NCI-H2196 (cell line): Measurements from ENCODE around the gene SPATS1.
"Not testable (repeated sequence)": the region's sequence is repeated elsewhere in the genome, so short reads cannot be mapped to it uniquely, and the experiment has no call there.

Experiments
- DNase-seq: peaks from one replicate; lab custom pipeline; 2025; ENCODE audit not compliant: unreplicated experiment; lab: John Stamatoyannopoulos, UW

Gene SPATS1

GRCh38 chr6:44341095-44341890, 1.2 kb upstream of the SPATS1 start:
- DNase-seq: no peak

GRCh38 chr6:44342052-44342451, 398 bp upstream of the SPATS1 start:
- DNase-seq: no peak

- DNase-seq: not testable (repeated sequence)
Observed at GRCh38 chr6:44346818-44347217, 4.4 kb downstream of the SPATS1 start.

- DNase-seq: no peak
Observed at GRCh38 chr6:44349904-44350649, 7.6 kb downstream of the SPATS1 start.

GRCh38 chr6:44350650-44350994, 8.2 kb downstream of the SPATS1 start:
- not testable (repeated sequence) for DNase-seq

GRCh38 chr6:44352259-44352658, 9.8 kb downstream of the SPATS1 start:
- DNase-seq: no peak

GRCh38 chr6:44353336-44353735, 10.9 kb downstream of the SPATS1 start:
- DNase-seq: no peak

GRCh38 chr6:44355640-44356039, 13.2 kb downstream of the SPATS1 start:
- no peak for DNase-seq

GRCh38 chr6:44356487-44356886, 14.0 kb downstream of the SPATS1 start:
- DNase-seq: no peak

GRCh38 chr6:44359973-44360372, 17.5 kb downstream of the SPATS1 start:
- DNase-seq: no peak

- DNase-seq: no peak
Observed at GRCh38 chr6:44361947-44362346, 19.5 kb downstream of the SPATS1 start.

- DNase-seq: no peak
Observed at GRCh38 chr6:44363377-44363926, 21.0 kb downstream of the SPATS1 start.

- no peak for DNase-seq
Observed at GRCh38 chr6:44366781-44367180, 24.3 kb downstream of the SPATS1 start.

GRCh38 chr6:44367681-44368080, 25.2 kb downstream of the SPATS1 start:
- DNase-seq: no peak

- no peak for DNase-seq
Observed at GRCh38 chr6:44373051-44373450, 30.6 kb downstream of the SPATS1 start.

- DNase-seq: no peak
Observed at GRCh38 chr6:44373787-44374186, 31.3 kb downstream of the SPATS1 start.

GRCh38 chr6:44375071-44375470, 32.6 kb downstream of the SPATS1 start:
- no peak for DNase-seq

GRCh38 chr6:44377484-44377883, 35.0 kb downstream of the SPATS1 start:
- DNase-seq: no peak

GRCh38 chr6:44377971-44378370, 35.5 kb downstream of the SPATS1 start:
- no peak for DNase-seq

- DNase-seq: no peak
Observed at GRCh38 chr6:44381739-44382138, 39.3 kb downstream of the SPATS1 start.

- DNase-seq: peak; percentile 48
Observed at GRCh38 chr6:44386364-44386928, 44.0 kb downstream of the SPATS1 start.

GRCh38 chr6:44386929-44387345, 44.5 kb downstream of the SPATS1 start:
- no peak for DNase-seq
